ENCODE results near the gene POU4F2.

GRCh38 chr4:146645921-146646320, 7.2 kb downstream of the POU4F2 start:
- no peak for TF ChIP-seq CTCF (conservative IDR thresholded peaks at IDR 0.05; ENCODE audit: low read length)
- TF ChIP-seq EZH2phosphoT487 (IDR thresholded peaks at IDR 0.05; ENCODE audit: borderline replicate concordance), result no peak

All from Loucy (cell line).